ENCODE results near the gene HLA-DMB.

Gene HLA-DMB

DNA sequence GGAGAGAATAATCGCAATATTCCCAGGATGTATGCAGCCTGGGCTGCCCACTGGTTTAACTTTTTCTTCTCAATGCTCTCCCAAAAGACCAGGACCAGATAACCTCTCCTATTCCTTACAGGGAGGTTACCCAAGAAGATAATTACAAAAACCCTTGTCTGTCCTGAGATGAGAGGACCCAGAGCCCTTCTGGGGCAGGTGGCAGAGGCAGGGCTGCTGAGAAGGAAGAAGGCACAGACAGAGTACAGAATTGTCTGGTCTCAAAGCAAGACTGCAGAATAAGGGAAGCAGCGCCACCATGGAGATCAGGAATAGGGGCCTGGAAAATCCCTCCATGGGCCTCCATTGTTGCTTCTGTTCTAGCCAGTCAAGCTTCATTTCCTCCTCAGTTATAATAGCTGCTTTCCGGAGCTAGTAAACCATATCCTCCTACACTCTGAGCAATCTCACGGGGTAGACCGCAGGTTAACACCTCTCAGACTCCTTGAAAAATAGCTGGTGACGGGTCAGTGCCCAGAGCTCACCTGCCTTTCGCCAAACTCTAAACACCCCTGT, 463 bp upstream of the HLA-DMB start:
- peak overlapping the region; percentile 95 for H3K4me3 ChIP-seq (ENCODE audit: low read depth, low read length)
- TF ChIP-seq, protein P1, sequence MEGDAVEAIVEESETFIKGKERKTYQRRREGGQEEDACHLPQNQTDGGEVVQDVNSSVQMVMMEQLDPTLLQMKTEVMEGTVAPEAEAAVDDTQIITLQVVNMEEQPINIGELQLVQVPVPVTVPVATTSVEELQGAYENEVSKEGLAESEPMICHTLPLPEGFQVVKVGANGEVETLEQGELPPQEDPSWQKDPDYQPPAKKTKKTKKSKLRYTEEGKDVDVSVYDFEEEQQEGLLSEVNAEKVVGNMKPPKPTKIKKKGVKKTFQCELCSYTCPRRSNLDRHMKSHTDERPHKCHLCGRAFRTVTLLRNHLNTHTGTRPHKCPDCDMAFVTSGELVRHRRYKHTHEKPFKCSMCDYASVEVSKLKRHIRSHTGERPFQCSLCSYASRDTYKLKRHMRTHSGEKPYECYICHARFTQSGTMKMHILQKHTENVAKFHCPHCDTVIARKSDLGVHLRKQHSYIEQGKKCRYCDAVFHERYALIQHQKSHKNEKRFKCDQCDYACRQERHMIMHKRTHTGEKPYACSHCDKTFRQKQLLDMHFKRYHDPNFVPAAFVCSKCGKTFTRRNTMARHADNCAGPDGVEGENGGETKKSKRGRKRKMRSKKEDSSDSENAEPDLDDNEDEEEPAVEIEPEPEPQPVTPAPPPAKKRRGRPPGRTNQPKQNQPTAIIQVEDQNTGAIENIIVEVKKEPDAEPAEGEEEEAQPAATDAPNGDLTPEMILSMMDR (IDR thresholded peaks at IDR 0.05; ENCODE audit: low read depth, low read length, missing control alignments): no peak
- peak; percentile 90 for DNase-seq (ENCODE audit: low read depth)

DNA sequence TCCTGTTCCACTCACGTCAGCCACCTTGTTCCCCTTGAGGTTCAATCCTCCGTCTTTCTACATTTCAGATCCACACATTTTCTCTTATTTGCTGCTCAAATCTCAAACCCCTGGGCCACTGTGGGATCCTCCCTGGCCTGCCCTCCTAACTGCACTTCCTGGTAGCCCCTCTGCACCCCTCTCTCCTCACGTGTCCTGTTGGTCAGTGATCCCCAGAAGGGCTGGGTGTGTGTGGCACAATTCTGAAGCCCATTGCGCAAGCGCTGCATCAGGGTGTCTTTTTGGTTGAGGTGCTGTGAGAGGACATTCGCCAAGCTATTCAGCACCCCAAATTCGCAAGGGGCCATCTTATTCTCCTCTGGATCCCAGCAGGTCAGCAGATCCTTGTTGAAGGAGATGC, 2.3 kb downstream of the HLA-DMB start:
- DNase-seq (ENCODE audit: low read depth): no peak
- peak overlapping the region; percentile 17 for H3K4me3 ChIP-seq (ENCODE audit: low read depth, low read length)
- TF ChIP-seq, protein P1 (IDR thresholded peaks at IDR 0.05; ENCODE audit: low read depth, low read length, missing control alignments): no peak

DNA sequence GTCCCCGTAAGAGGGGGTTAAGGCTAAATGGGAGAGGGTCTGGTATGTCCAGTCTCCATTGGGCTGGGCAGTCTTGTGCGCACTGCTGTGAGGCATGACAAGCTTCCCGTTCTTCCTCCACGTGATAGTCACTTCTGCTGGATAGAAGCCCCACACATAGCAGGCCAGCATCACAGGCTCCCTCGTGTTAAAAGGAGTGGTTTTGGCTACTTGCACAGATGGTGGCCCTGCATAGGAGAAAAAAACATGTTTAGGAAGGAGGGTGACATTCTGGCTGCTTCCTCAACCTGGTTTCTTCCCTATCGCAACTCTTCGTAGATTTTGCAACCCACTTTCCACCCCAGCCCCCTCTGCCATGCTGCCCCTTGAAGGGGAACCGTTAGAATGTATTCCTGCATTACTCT, 3.6 kb downstream of the HLA-DMB start:
- DNase-seq (ENCODE audit: low read depth): no peak
- TF ChIP-seq, protein P1 (IDR thresholded peaks at IDR 0.05; ENCODE audit: low read depth, low read length, missing control alignments): no peak
- H3K4me3 ChIP-seq (ENCODE audit: low read depth, low read length): no peak overlapping the region

DNA sequence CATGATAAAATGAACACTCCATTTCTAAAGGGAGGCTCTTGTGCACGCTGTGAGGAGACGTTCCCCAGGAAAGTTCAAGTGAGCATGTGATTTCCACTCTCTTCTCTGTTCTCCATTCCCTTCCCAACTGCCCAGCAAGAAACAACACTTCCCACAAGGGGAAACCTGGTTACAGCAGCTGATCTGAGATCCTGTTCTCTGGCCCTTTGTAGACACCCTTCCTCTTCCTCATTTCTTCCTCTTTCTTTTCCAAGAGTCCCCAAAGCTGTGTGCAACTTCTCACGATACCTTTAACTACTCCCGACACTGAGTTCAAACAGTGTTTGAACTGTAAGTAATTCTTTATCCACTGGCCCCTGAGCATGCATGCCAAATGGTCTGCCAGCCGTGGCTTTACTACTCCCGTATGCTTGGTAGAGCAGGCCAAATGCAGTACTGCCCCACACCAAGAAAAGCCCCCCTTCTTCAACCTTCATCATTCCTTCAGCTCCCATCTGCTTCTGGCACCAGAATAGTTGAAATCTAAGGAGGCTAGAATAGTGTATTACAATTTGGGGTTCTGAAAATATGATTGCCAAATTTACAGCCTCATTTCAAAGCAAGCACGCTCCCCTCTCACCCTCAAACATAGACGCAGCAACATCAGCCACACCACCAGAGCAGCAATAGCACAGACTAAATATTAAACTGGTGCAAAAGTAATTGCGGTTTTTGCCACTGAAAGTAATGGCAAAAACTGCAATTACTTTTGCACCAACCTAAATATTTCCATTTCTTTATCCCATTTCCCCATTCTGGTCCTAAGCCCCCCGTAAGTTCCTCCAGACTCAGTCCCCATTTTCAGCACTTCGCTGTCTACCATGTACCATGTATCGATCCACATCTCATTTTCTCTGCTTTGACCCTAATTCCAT, 4.3 kb downstream of the HLA-DMB start:
- TF ChIP-seq, protein P1 (IDR thresholded peaks at IDR 0.05; ENCODE audit: low read depth, low read length, missing control alignments): no peak
- no peak overlapping the region for H3K4me3 ChIP-seq (ENCODE audit: low read depth, low read length)
- DNase-seq (ENCODE audit: low read depth): no peak

DNA sequence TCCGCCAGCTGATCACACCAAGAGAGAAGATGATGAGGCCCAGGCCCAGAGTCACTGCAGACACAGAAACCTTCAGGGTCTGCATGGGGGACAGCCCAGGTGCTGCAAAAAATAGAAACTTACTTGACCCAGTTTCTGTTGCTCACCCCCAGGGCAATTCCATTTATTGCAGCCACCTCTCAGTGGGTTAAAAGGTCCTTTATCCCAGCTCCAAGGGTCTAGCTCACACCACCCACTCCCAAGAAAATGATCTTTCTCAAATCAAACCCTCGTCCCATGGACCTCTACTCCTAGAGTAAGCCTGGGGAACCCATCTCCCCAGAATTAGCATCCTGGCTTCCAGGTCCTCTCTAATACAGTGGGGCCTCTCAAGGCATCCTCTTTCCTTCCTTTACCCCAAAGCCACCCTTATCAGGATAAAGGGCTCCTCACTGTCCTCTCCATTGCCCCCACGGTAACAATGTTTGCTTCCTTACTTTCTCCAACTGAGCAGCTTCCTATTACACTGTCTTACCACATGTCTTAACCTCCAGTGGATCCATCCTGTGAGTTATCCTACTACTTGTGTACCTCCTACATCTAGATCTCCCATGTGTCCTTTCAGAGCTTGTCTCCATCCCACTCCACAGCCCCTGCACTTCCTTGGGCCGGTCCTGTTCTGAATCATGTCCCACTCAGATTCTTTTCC, 5.1 kb downstream of the HLA-DMB start:
- H3K4me3 ChIP-seq (ENCODE audit: low read depth, low read length): no peak overlapping the region
- TF ChIP-seq, protein P1 (IDR thresholded peaks at IDR 0.05; ENCODE audit: low read depth, low read length, missing control alignments): no peak
- DNase-seq (ENCODE audit: low read depth): no peak

DNA sequence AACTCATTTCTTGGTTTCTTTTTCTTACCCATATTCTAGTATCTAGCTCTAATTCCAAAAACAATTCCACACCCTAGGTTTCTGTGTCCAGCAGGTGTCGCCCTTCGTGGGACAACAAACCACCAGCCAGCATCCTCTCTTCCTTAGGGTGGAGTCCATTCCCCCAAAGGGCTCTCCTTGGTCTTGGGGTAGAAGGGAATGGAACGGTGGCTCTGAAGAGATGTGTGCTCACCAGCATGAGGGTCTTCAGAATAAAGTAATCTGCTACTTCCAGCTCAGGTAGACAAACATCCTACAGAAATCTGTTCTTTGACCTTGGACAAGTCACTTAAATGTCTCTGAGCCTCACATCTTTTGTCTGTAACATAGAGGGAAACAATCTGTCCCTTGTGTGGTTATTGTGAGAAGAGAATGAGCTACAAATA, 7.2 kb downstream of the HLA-DMB start:
- TF ChIP-seq, protein P1 (IDR thresholded peaks at IDR 0.05; ENCODE audit: low read depth, low read length, missing control alignments): peak; percentile 74
- DNase-seq (ENCODE audit: low read depth): no peak
- H3K4me3 ChIP-seq (ENCODE audit: low read depth, low read length): no peak overlapping the region

Data from GM12864 (cell line).